Transverse colon (tissue), 4 donors: ENCODE measurements around the gene TSHB. TPM values are rescaled to one million over a fixed set of nuclear protein-coding genes. Genes with fewer than 3 reads are reported as not detected.

Source experiments
- DNase-seq: peaks from one replicate; pipeline ENCODE4 v3.0.0-alpha.2; 2019
- H3K27ac ChIP-seq, 4 donors: fragments of 200-600 bp; sonication (generic); 2 replicates each; pipeline ENCODE4 v1.5.1; 2016 to 2018; ENCODE audit warnings: inconsistent platforms in 4 of 4
- H3K27me3 ChIP-seq: fragments of 200-600 bp; sonication (generic); 2 replicates; pipeline ENCODE4 v1.5.1; 2017; ENCODE audit warnings: inconsistent platforms
- H3K36me3 ChIP-seq, 4 donors: fragments of 200-600 bp; sonication (generic); 2 replicates each; pipeline ENCODE4 v1.5.1; 2017 to 2019; ENCODE audit warnings: inconsistent platforms in 4 of 4
- H3K4me1 ChIP-seq, 4 donors: fragments of 200-600 bp; sonication (generic); 2 replicates each; pipeline ENCODE4 v1.5.1; 2017 to 2020; ENCODE audit warnings: inconsistent platforms in 4 of 4
- H3K4me3 ChIP-seq, 4 donors: fragments of 200-600 bp; sonication (generic); 1 replicate in 1 of 4; 2 replicates in 3 of 4; pipeline versions ENCODE4 v1.5.1 to v1.6.1; 2017 to 2019; ENCODE audit warnings: inconsistent platforms in 4 of 4
- H3K9me3 ChIP-seq, 2 donors: fragments of 200-600 bp; sonication (generic); 2 replicates each; pipeline ENCODE4 v1.5.1; 2017 to 2019; ENCODE audit warnings: inconsistent platforms in 2 of 2
- CTCF ChIP-seq, 5 experiments: fragments of 200-600 bp in 3 of 5; fragments of 450-650 bp in 2 of 5; sonication (generic) in 3 of 5; IDR thresholded peaks; 1 replicate in 2 of 5; 2 replicates in 3 of 5; pipeline ENCODE4 v1.5.1; 2016 to 2017; ENCODE audit warnings: antibody characterized with exemption in 5 of 5, inconsistent platforms in 3 of 5, mild to moderate bottlenecking in 2 of 5, moderate library complexity in 1 of 5
- EP300 ChIP-seq: sonication (generic); formaldehyde crosslinking; IDR thresholded peaks from one replicate; pipeline ENCODE4 v1.6.1; 2017; ENCODE audit warnings: antibody characterized with exemption, low read depth
- POLR2A ChIP-seq: fragments of 450-650 bp; IDR thresholded peaks from one replicate; pipeline ENCODE4 v1.6.1; 2016; ENCODE audit warnings: antibody characterized with exemption, mild to moderate bottlenecking, moderate library complexity
- POLR2AphosphoS5 ChIP-seq, 3 donors: sonication (generic); formaldehyde crosslinking; IDR thresholded peaks; one replicate each; pipeline ENCODE4 v1.6.1; 2016; ENCODE audit warnings: antibody characterized with exemption in 3 of 3
- WGBS, 2 donors: methylation state at CpG; one replicate each; pipeline ENCODE4 v1.1.5; 2018; ENCODE audit warnings: low coverage in 1 of 2; 5-methylcytosine and 5-hydroxymethylcytosine counted together
- in situ Hi-C, 4 donors: fragments of 200-750 bp; cut with MboI; loops; one replicate each; pipeline versions ENCODE4 v1.15.0 to v1.15.1; 2017; ENCODE audit warnings: low sequenced_read_pairs in 3 of 4, low pct_ligation_motif_present in 1 of 4, low pct_unique_long_range_greater_than_20kb in 1 of 4
- intact Hi-C: fragments of 100-400 bp; cut with DNase I; formaldehyde crosslinking; loops from one replicate; pipeline ENCODE4 v1.15.1; 2023; ENCODE audit warnings: low total_unique reads
- total RNA-seq, 4 donors: library from RNA; depleted of rRNA; stranded (reverse); fragments of >200 nt; gene quantifications; one replicate each; pipeline ENCODE4 v1.1.0, GENCODE V29; 2016

TSHB gene
- total RNA-seq, 4 donors from 2014 or later, result not detected

DNA sequence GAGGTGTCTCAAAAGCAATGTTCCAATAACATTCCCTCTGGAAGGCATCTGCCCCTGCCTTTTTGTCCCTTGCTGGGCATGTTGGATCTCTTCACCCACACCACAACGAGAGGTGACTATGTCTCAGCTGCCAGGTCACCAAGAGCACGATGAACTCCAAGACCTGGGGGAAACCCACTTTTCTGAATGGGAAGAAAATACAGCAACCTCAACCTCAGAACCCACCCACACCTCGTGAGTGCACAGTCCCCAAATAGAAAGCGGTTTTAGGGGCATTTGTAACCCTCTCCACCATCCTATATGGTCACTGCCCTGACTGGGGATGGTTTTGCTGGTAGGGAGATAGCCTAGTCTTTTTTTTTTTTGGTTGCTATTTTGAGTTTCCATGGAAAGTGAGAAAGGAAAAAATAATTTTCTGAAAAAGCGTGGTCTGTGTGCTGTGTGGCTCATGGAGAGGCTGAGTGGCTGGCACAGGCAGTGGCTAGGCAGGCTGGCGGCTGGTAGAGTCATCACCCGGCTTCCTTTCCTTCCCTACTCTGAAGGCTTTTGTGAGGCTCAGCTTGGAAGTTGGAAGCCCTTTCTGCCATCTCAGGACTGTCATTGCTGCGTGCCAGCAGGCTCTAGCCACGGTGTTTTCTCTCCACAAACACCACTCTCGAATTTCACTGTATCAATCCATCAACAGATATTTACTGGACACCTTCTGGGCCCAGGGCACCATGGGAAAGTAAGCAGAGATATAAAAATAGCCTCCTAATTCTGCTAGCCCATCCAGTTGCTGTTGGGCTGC is 43.9 kb downstream of the TSHB start:
- WGBS, 2 donors, result 69 to 76% methylated on average over 4 to 10 of the region's 10 CpGs
- Histone ChIP-seq H3K9me3 (no peaks in the 10 kb centered on the region), H3K36me3 (no peaks in the 10 kb centered on the region), H3K27me3 (no peaks in the 10 kb centered on the region), H3K27ac (peak overlapping the region; percentile 51 to 80 (median 66)), H3K4me3 (no peak overlapping the region), H3K4me1 (peaks cover 0 to 38% (median 16%) of the 10 kb centered on the region in 4 donors)
- in situ Hi-C loops (no loop called here), intact Hi-C loops (no loop called here)
- no peak for DNase-seq
- TF ChIP-seq POLR2AphosphoS5 (IDR thresholded peaks at IDR 0.05) (no peak), POLR2A (no peak), EP300 (no peak)

GRCh38 chr1:115074839-115075534 is 45.4 kb downstream of the TSHB start:
- intact Hi-C loops, result no loop called here
- in situ Hi-C loops, result no loop called here

DNA sequence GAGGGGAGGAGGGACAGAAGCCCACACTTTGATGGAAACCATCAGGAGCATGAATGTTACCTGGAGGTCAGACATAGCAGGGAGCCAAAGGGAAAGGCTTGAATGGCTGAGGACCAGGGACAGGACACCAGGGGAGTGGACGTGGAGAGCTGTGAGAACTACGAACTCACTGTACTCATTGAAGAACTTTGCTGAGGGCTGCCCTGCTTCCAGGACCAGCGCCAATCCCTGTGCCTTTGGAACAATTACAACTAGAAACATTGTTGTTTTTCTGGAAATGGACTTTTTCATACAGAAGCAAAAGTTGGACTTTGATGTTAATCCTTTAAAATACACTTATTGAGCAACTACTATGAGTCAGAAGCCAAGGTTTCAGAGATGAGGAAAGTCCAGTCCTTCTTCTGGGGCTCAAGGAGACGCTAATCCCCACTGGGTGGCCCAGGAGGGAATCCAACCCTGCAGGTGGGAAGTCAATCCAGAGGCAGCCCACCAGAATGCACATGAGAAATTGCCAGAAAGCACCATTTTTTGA is 46.8 kb downstream of the TSHB start:
- intact Hi-C loops, result no loop called here
- TF ChIP-seq POLR2A (no peak), POLR2AphosphoS5 (IDR thresholded peaks at IDR 0.05) (no peak), EP300 (no peak), CTCF (IDR thresholded peaks at IDR 0.05) (no peak)
- no peak for DNase-seq
- H3K27me3 ChIP-seq, result no peaks in the 10 kb centered on the region
- H3K4me1 ChIP-seq, result peaks cover 0 to 25% (median 8%) of the 10 kb centered on the region in 4 donors
- H3K4me3 ChIP-seq, result no peak overlapping the region
- no peaks in the 10 kb centered on the region for H3K36me3 ChIP-seq
- in situ Hi-C loops, result no loop called here
- WGBS, 2 donors, result 83% methylated on average over 4 of the region's 4 CpGs; no CpG with 5 or more reads in 1 of the 2 donors
- peak overlapping the region in 3 of 4 donors; percentile 16 to 80 (median 57) for H3K27ac ChIP-seq
- no peaks in the 10 kb centered on the region for H3K9me3 ChIP-seq

More at GRCh38 chr1:115074839-115075534, 45.4 kb downstream of the TSHB start:
- no peaks in the 10 kb centered on the region for H3K9me3 ChIP-seq
- peaks cover 0 to 27% (median 8%) of the 10 kb centered on the region in 4 donors for H3K4me1 ChIP-seq
- 63 to 64% methylated on average over 3 to 11 of the region's 11 CpGs for WGBS, 2 donors
- no peak overlapping the region for H3K4me3 ChIP-seq
- no peak for DNase-seq
- H3K27ac ChIP-seq, result peak overlapping the region; percentile 23 to 80 (median 66)
- TF ChIP-seq CTCF (IDR thresholded peaks at IDR 0.05), result no peak
- H3K36me3 ChIP-seq, result no peaks in the 10 kb centered on the region
- H3K27me3 ChIP-seq, result no peaks in the 10 kb centered on the region

- 90% methylated on average over 5 of the region's 5 CpGs for WGBS, 2 donors
- Histone ChIP-seq H3K27ac (no peak overlapping the region), H3K4me1 (peaks cover 0 to 23% (median 7%) of the 10 kb centered on the region in 4 donors), H3K4me3 (no peak overlapping the region), H3K36me3 (no peaks in the 10 kb centered on the region), H3K27me3 (no peaks in the 10 kb centered on the region), H3K9me3 (no peaks in the 10 kb centered on the region)
- intact Hi-C loops (no loop called here), in situ Hi-C loops (no loop called here)
- DNase-seq, result no peak
- no peak for TF ChIP-seq POLR2AphosphoS5 (IDR thresholded peaks at IDR 0.05)
These were observed 47.8 kb downstream of the TSHB start for GRCh38 chr1:115077286-115077983.

- H3K36me3 ChIP-seq, result no peaks in the 10 kb centered on the region
- no peak overlapping the region for H3K27ac ChIP-seq
- peaks cover 0 to 19% (median 3%) of the 10 kb centered on the region in 4 donors for H3K4me1 ChIP-seq
- in situ Hi-C loops (no loop called here), intact Hi-C loops (no loop called here)
- no peaks in the 10 kb centered on the region for H3K9me3 ChIP-seq
- no peak for TF ChIP-seq POLR2AphosphoS5 (IDR thresholded peaks at IDR 0.05)
- TF ChIP-seq POLR2A, result no peak
- TF ChIP-seq CTCF (IDR thresholded peaks at IDR 0.05), result no peak
- no peak for TF ChIP-seq EP300
- WGBS, 2 donors, result 89 to 100% methylated on average over 1 of the region's 1 CpG
- no peaks in the 10 kb centered on the region for H3K27me3 ChIP-seq
- no peak for DNase-seq
- H3K4me3 ChIP-seq, result no peak overlapping the region
These were observed 48.3 kb downstream of the TSHB start for GRCh38 chr1:115077984-115078330.
